Activated T-helper 17 cell treated with anti-CD3 and anti-CD28 coated beads, Interleukin-2, amount 50 U/mL, for 72 hours (primary cell): ENCODE results near the gene ATXN7L3. TPM values are rescaled to one million over a fixed set of nuclear protein-coding genes. Genes with fewer than 3 reads are reported as not detected.
"Not testable (repeated sequence)": the region's sequence is repeated elsewhere in the genome, so short reads cannot be mapped to it uniquely, and the experiment has no call there.

Source experiments
- ATAC-seq: fragments of 150-1000 bp; cut with Tn5 transposase; replicated peaks from 2 replicates; pipeline ENCODE4 v1.10.0; 2021; ENCODE audit warnings: mild to moderate bottlenecking, moderate library complexity
- H3K27ac Mint-ChIP-seq: one replicate; pipeline ENCODE4 v1.8.0; 2022; ENCODE audit warnings: mixed read lengths
- H3K27me3 Mint-ChIP-seq: one replicate; pipeline ENCODE4 v1.8.0; 2022; ENCODE audit warnings: mixed read lengths
- H3K36me3 Mint-ChIP-seq: one replicate; pipeline ENCODE4 v1.8.0; 2022; ENCODE audit warnings: low read depth, mild to moderate bottlenecking, mixed read lengths
- H3K4me1 Mint-ChIP-seq: one replicate; pipeline ENCODE4 v1.8.0; 2022; ENCODE audit warnings: mixed read lengths
- H3K4me3 Mint-ChIP-seq: one replicate; pipeline ENCODE4 v1.8.0; 2022; ENCODE audit warnings: mild to moderate bottlenecking, mixed read lengths
- H3K9me3 Mint-ChIP-seq: one replicate; pipeline ENCODE4 v1.8.0; 2022; ENCODE audit warnings: mixed read lengths
- total RNA-seq, 2 donors: library from RNA; stranded (reverse); gene quantifications; one replicate each; pipeline ENCODE4 v1.2.3, GENCODE V29; 2022

ATXN7L3 gene
- total RNA-seq, 2 donors from 2014 or later = 65.5 to 89.1 TPM

GRCh38 chr17:44149066-44149465, 50.6 kb downstream of the ATXN7L3 start:
- not testable (repeated sequence) for H3K27ac Mint-ChIP-seq, ATAC-seq, H3K4me3 Mint-ChIP-seq, H3K9me3 Mint-ChIP-seq, H3K27me3 Mint-ChIP-seq, H3K4me1 Mint-ChIP-seq
- peaks cover 72% of the 10 kb centered on the region for H3K36me3 Mint-ChIP-seq

- Mint-ChIP-seq H3K9me3 (no peaks in the 10 kb centered on the region), H3K27me3 (no peaks in the 10 kb centered on the region), H3K4me3 (no peak overlapping the region), H3K4me1 (no peaks in the 10 kb centered on the region), H3K36me3 (peaks cover 69% of the 10 kb centered on the region), H3K27ac (no peak overlapping the region)
- ATAC-seq = no peak
Observed at GRCh38 chr17:44147812-44148211, 51.9 kb downstream of the ATXN7L3 start.

GRCh38 chr17:44146375-44147346, 53.0 kb downstream of the ATXN7L3 start:
- no peak for ATAC-seq
- H3K27me3 Mint-ChIP-seq = no peaks in the 10 kb centered on the region
- peaks cover 60% of the 10 kb centered on the region for H3K36me3 Mint-ChIP-seq
- no peak overlapping the region for H3K27ac Mint-ChIP-seq
- no peaks in the 10 kb centered on the region for H3K9me3 Mint-ChIP-seq
- H3K4me3 Mint-ChIP-seq = no peak overlapping the region
- no peaks in the 10 kb centered on the region for H3K4me1 Mint-ChIP-seq

GRCh38 chr17:44144966-44145739, 54.5 kb downstream of the ATXN7L3 start:
- no peak overlapping the region for H3K4me3 Mint-ChIP-seq
- no peaks in the 10 kb centered on the region for H3K9me3 Mint-ChIP-seq
- H3K27me3 Mint-ChIP-seq = no peaks in the 10 kb centered on the region
- H3K4me1 Mint-ChIP-seq = no peaks in the 10 kb centered on the region
- no peak for ATAC-seq
- H3K27ac Mint-ChIP-seq = no peak overlapping the region
- peaks cover 52% of the 10 kb centered on the region for H3K36me3 Mint-ChIP-seq

GRCh38 chr17:44143921-44144320, 55.8 kb downstream of the ATXN7L3 start:
- H3K4me3 Mint-ChIP-seq, H3K27me3 Mint-ChIP-seq, ATAC-seq, H3K27ac Mint-ChIP-seq, H3K9me3 Mint-ChIP-seq, H3K4me1 Mint-ChIP-seq: not testable (repeated sequence)
- peaks cover 41% of the 10 kb centered on the region for H3K36me3 Mint-ChIP-seq

Other genes starting within 250 kb of the ATXN7L3 start
- gene PYY, start 245.9 kb downstream of the ATXN7L3 start, total RNA-seq = not detected
- 1 to 10 TPM in 1 of 2 donors, under 1 TPM in 1; 0.48 to 4.8 TPM for gene NAGS, start 195.3 kb downstream of the ATXN7L3 start, total RNA-seq
- gene TMEM101, start 184.9 kb downstream of the ATXN7L3 start, total RNA-seq = 10 to 100 TPM; 33.0 to 35.1 TPM
- gene LSM12, start 133.2 kb downstream of the ATXN7L3 start, total RNA-seq = 10 to 100 TPM; 78.6 to 87.6 TPM
- 10 to 100 TPM; 14.9 to 22.8 TPM for gene G6PC3, start 129.1 kb downstream of the ATXN7L3 start, total RNA-seq
- 10 to 100 TPM; 11.0 to 45.4 TPM for gene HDAC5, start 76.2 kb downstream of the ATXN7L3 start, total RNA-seq
- gene HROB, start 58.0 kb downstream of the ATXN7L3 start, total RNA-seq = 10 to 100 TPM; 17.9 to 23.2 TPM
- gene ASB16, start 29.2 kb downstream of the ATXN7L3 start, total RNA-seq = under 1 TPM; 0.22 to 0.58 TPM
- gene TMUB2, start 12.9 kb downstream of the ATXN7L3 start, total RNA-seq = 10 to 100 TPM; 26.6 to 39.6 TPM
- gene UBTF, start 19.8 kb upstream of the ATXN7L3 start, total RNA-seq = 100 to 1,000 TPM in 1 of 2 donors, 10 to 100 TPM in 1; 94.2 to 135 TPM
- not detected for gene SLC4A1, start 68.3 kb upstream of the ATXN7L3 start, total RNA-seq
- gene RUNDC3A, start 108.7 kb upstream of the ATXN7L3 start, total RNA-seq = under 1 TPM; 0.41 to 0.53 TPM
- gene SLC25A39, start 124.9 kb upstream of the ATXN7L3 start, total RNA-seq = 100 to 1,000 TPM in 1 of 2 donors, 10 to 100 TPM in 1; 60.3 to 114 TPM
- 10 to 100 TPM; 48.5 to 54.5 TPM for gene GRN, start 145.4 kb upstream of the ATXN7L3 start, total RNA-seq
- under 1 TPM; 0.17 to 0.32 TPM for gene FAM171A2, start 164.0 kb upstream of the ATXN7L3 start, total RNA-seq
- 1 to 10 TPM; 2.2 to 3.7 TPM for gene ITGA2B, start 189.8 kb upstream of the ATXN7L3 start, total RNA-seq